ENCODE measurements around the gene LIPA. TPM values are rescaled to one million over a fixed set of nuclear protein-coding genes. Genes with fewer than 3 reads are reported as not detected.

The LIPA gene
- total RNA-seq, 1 donor: 37.2 TPM

GRCh38 chr10:89241486-89242344, 9.9 kb downstream of the LIPA start:
- no peak for DNase-seq (ENCODE audit: low read depth in 2 of 3, low spot score in 2 of 3)

GRCh38 chr10:89241026-89241425, 10.5 kb downstream of the LIPA start:
- DNase-seq (ENCODE audit: low read depth in 2 of 3, low spot score in 2 of 3): no peak

GRCh38 chr10:89240519-89240918, 11.1 kb downstream of the LIPA start:
- no peak for DNase-seq (ENCODE audit: low read depth in 2 of 3, low spot score in 2 of 3)

DNA sequence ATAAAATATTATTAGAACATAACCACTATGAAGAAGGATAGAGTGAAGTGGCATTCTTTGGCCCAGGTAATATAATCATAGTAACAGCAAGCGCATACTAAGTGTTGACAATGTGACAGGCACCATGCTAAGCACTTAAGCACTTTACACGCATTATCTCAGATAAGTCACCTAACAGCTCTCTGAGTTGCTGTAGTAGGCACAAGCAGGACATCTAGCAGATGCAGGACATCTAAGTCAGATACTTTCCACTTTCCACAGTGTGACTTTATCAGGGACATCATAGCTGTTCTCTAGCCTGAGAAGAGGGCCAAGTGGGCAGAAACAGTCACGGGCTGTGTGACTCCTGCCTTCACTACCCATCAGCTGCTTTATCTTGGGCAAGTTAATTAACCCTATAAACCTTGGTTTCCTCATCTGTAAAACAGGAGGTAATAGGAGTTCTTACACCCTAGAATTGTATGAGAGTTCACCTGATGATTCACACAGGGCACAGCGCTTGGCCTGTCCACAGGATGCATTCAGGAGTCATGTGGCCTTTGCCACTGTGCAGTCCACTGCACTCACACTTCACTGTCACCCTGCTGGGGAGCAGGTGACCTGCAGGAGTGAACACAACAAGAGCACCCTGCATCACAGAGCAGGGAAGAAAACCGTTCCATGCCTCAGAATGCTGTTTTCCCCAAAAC, 12.5 kb downstream of the LIPA start:
- DNase-seq (ENCODE audit: low read depth in 2 of 3, low spot score in 2 of 3): no peak

GRCh38 chr10:89237849-89238248, 13.7 kb downstream of the LIPA start:
- DNase-seq (ENCODE audit: low read depth in 2 of 3, low spot score in 2 of 3): no peak

DNA sequence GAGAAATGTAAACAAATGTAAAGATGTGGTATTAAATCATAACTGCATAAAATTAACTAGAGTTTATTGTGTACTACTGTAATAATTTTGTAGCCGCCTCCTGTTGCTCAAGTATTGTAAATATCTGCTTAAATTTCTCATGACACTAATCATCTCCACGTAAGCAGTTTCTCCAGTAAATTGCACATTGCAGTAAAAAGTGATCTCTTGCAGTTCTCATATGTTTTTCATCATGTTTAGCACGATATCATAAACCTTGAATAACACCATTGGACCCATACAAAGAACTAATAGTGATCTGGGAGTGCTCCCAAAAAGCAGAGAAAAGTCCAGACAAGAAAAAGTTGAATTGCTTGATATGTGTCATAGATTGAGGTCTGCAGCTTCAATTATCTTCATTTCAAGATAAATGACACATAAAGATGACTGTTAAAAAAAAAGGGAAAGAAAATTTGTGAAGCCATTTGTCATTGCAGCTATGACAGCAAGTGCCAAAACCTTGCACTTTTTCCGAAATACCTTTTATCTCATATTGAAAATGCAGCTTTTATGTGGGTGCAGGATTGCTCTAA, 15.3 kb downstream of the LIPA start:
- no peak for DNase-seq (ENCODE audit: low read depth in 2 of 3, low spot score in 2 of 3)

DNA sequence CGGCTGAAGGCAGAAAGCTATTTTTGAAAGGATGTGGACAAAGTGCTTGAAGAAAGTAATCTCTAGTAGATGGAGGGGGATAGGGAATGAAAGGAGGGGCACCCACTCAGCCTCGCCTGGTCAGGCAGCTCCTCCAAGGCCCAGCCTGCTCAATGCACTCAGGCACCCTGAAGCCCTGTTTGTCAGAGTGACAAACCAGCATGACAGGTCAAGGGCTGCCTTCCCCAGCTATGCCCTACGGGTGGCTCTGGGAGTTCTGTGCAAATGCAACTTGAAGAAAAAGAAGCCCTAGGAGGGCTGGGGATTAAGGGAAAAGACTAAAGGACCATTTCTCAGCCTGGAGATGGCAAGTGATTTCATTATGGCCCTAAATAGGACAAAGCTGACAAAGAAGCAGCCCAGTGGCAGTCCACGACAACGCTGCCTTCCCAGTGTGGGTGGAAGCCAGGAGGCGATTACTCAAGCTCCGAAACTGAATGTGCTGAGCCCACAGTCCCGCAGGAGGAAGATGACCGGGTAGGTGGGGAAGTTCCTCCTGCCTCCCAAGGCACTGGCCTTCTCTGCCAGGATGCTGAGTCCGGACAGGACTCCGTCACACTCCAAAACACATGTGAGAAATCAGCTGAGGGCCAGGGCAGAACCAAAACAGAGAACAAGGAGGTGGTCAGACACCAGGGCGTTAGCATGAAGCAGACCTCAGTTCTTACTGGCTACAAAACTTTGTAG, 16.3 kb downstream of the LIPA start:
- no peak for DNase-seq (ENCODE audit: low read depth in 2 of 3, low spot score in 2 of 3)

- DNase-seq (ENCODE audit: low read depth in 2 of 3, low spot score in 2 of 3): no peak
These were observed 18.5 kb downstream of the LIPA start for GRCh38 chr10:89233033-89233432.

DNA sequence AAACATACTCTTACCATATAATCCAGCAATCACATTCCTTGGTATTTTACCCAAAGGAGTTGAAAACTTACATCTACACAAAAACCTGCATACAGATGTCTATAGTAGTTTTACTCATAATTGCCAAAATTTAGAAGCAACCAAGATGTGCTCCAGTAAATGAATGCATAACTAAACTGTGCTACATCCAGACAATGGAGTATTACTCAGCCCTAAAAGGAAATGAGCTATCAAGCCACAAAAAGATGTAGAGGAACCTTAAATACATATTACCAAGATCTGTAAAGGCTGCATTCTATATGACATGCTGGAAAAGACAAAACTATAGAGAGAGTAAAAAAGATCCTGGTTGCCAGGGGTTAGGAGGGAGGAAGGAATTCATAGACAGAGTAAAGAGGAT, 22.6 kb downstream of the LIPA start:
- no peak for DNase-seq (ENCODE audit: low read depth in 2 of 3, low spot score in 2 of 3)

DNA sequence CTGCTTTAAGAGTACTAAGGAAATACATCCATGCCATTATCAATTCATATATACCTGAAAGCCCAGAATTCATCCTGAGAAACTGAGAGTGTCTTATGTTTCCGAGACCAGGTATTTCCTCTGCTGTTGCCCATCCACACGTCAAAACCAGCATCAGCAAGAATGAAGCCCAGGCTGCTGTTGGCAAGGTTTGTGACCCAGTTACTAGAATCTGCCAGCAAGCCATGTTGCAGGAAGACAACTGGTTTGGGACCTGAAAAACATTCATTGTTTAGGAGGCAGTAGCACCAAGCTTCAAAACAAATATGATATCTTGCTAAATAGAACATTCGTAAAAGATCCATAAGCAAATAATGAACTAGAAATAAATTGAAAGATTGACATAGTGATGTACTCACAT, 23.4 kb downstream of the LIPA start:
- no peak for DNase-seq (ENCODE audit: low read depth in 2 of 3, low spot score in 2 of 3)

DNA sequence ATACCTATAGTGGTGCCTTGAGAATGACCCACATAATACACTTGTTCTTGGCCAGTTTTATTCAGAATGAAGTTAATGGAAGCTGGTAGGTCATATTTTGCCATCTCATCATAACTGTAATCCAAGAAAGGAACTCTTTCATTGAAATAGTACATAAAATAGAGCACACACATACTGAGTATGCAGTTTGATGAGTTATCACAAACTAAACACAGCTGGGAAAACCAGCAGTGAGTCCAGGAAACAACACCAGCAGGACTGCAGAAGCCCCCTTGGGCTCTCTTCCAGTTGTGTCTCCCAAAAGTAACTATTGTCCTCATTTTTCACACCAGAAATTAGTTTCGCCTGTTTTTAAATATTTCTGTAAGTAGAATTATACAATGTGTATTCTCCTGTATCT, 24.7 kb downstream of the LIPA start:
- no peak for DNase-seq (ENCODE audit: low read depth in 2 of 3, low spot score in 2 of 3)

GRCh38 chr10:89224739-89225443, 26.7 kb downstream of the LIPA start:
- DNase-seq (ENCODE audit: low read depth in 2 of 3, low spot score in 2 of 3): peak in 2 of 3 donors; percentile 26 to 43

GRCh38 chr10:89221919-89222318, 29.7 kb downstream of the LIPA start:
- DNase-seq (ENCODE audit: low read depth in 2 of 3, low spot score in 2 of 3): no peak

GRCh38 chr10:89219513-89220218, 31.9 kb downstream of the LIPA start:
- DNase-seq (ENCODE audit: low read depth in 2 of 3, low spot score in 2 of 3): no peak

GRCh38 chr10:89217057-89217990, 34.3 kb downstream of the LIPA start:
- peak; percentile 47 to 79 (median 55) for DNase-seq (ENCODE audit: low read depth in 2 of 3, low spot score in 2 of 3)

DNA sequence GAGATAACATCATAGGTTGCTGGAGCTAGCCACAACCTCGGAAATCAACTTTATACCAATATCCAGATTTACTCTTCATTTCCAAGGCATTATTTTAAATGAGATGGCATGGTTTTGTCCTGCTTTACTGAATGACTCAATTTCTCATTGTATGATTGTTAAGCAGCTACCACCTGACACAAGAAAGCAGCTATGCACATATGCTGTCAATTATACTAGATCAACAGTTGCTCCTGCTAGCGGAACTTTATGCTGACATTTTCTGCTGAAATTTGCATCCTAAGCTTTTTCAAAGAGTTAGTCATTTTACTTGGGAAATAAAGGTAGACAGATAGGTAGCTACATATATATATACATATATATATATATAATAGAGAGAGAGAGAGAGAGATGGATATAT, 35.5 kb downstream of the LIPA start:
- no peak for DNase-seq (ENCODE audit: low read depth in 2 of 3, low spot score in 2 of 3)

GRCh38 chr10:89215511-89215910, 36.1 kb downstream of the LIPA start:
- no peak for DNase-seq (ENCODE audit: low read depth in 2 of 3, low spot score in 2 of 3)

DNA sequence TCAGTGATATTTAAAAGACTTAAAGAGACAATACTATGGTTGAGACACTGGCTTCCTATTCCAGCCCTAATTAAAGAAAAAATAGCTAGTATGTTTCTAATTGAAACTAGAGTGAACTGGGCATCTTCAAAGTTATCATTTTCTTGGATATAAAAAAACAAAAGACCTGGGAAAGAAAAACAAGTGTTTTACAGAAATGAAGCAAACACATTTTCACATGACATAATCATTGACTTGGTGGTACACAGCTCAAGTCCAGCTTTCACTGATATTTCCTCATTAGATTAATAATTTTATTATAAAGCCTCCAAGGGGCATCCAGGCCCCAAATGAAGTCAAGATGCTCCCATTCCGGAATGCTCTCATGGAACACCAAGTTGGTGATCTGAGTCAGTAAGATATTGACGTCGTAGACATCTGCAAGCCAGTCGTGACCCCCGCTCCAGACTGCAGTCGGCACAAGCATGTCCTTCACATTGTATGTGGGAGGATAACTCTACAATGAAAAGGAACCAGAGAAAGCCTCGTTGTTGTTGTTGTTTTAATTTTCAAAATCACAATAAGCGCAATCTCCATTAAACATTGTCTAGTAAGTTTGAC, 36.9 kb downstream of the LIPA start:
- DNase-seq (ENCODE audit: low read depth in 2 of 3, low spot score in 2 of 3): no peak
